ENCODE data around the gene BSND.

GRCh38 chr1:54950369-54951163 is 48.2 kb upstream of the BSND start:
- TF ChIP-seq GATA2 (IDR thresholded peaks at IDR 0.05; ENCODE audit: low read depth, low read length) (no peak), GATA3 (IDR thresholded peaks at IDR 0.05; ENCODE audit: low read depth, low read length) (no peak)

Data from SH-SY5Y (cell line).